NT2/D1 (cell line): ENCODE data around the gene OTOG.

Experiments used
- SUZ12 ChIP-seq: IDR thresholded peaks from 2 replicates; pipeline ENCODE4 v1.6.1; 2011; ENCODE audit not compliant: insufficient read length, insufficient read depth; ENCODE audit errors: extremely low read depth
- YY1 ChIP-seq: IDR thresholded peaks from 2 replicates; pipeline ENCODE4 v1.6.1; 2011; ENCODE audit not compliant: insufficient read length, insufficient read depth
- ZNF274 ChIP-seq: IDR thresholded peaks from 2 replicates; pipeline ENCODE4 v1.6.1; 2011; ENCODE audit warnings: mild to moderate bottlenecking, low read depth, low read length

- TF ChIP-seq SUZ12 (no peak), YY1 (no peak), ZNF274 (no peak)
Measured at GRCh38 chr11:17658211-17658610, 111.2 kb downstream of the OTOG start.
